ENCODE results near the gene CACNB2. TPM values are rescaled to one million over a fixed set of nuclear protein-coding genes. Genes with fewer than 3 reads are reported as not detected.

CACNB2 gene
- polyA plus RNA-seq, 2 of the 4 experiments (the other 2 are of a cell fraction) = not detected

- WGBS (ENCODE audit: missing lambda C conversion rate) = 16% methylated on average over 6 of the region's 6 CpGs
- ChIA-PET POLR2A (no interaction called here), CTCF (interaction anchor here (1.0 to 1.1 kb wide), 2 partner anchors 8 to 31 kb away, joined by 3 read pairs; no protein-coding TSS in a partner anchor)
- no peak for ATAC-seq
- TF ChIP-seq EHMT2 (IDR thresholded peaks at IDR 0.05; ENCODE audit: low read depth) = no peak
- TF ChIP-seq RAD21 (conservative IDR thresholded peaks at IDR 0.05 in 1 of 2, IDR thresholded peaks at IDR 0.05 in 1 of 2) = no peak
- no peak for TF ChIP-seq EP300 (IDR thresholded peaks at IDR 0.05)
- no peak for TF ChIP-seq TFCP2L1 (CRISPR knock-in tag; IDR thresholded peaks at IDR 0.05)
- Histone ChIP-seq H3K4me2 (no peak overlapping the region), H3K27ac (no peak overlapping the region), H3K4me1 (no peaks in the 10 kb centered on the region), H3K4me3 (no peak overlapping the region), H3K9me3 (no peaks in the 10 kb centered on the region)
- no peak for DNase-seq (ENCODE audit: low read depth in 1 of 2, low spot score in 1 of 2)
- FAIRE-seq = no peak
These were observed 62.6 kb downstream of the CACNB2 start for GRCh38 chr10:18202680-18203460.

- Histone ChIP-seq H3K4me3 (no peak overlapping the region), H3K27ac (no peak overlapping the region), H3K4me1 (no peaks in the 10 kb centered on the region), H3K4me2 (no peak overlapping the region), H3K9me3 (no peaks in the 10 kb centered on the region)
- ATAC-seq (no peak), FAIRE-seq (no peak), DNase-seq (ENCODE audit: low read depth in 1 of 2, low spot score in 1 of 2) (no peak)
- TF ChIP-seq HOXB5 (CRISPR knock-in tag; IDR thresholded peaks at IDR 0.05) (no peak), ATOH8 (CRISPR knock-in tag; IDR thresholded peaks at IDR 0.05; ENCODE audit: low read depth) (no peak), NFE2L2 (conservative IDR thresholded peaks at IDR 0.05; ENCODE audit: low read length) (no peak), HOXA7 (CRISPR knock-in tag; IDR thresholded peaks at IDR 0.05) (no peak), KDM1A (IDR thresholded peaks at IDR 0.05; ENCODE audit: low read depth) (no peak), SMC3 (IDR thresholded peaks at IDR 0.05) (no peak)
- WGBS (ENCODE audit: missing lambda C conversion rate) = 52% methylated on average over 6 of the region's 6 CpGs
- POLR2A ChIA-PET = no interaction called here
- CTCF ChIA-PET = interaction anchor here (1.0 to 1.1 kb wide), 2 partner anchors 8 to 31 kb away, joined by 3 read pairs; no protein-coding TSS in a partner anchor
These were observed 63.2 kb downstream of the CACNB2 start for GRCh38 chr10:18203471-18203870.

- ATAC-seq (no peak), FAIRE-seq (peak; percentile 61), DNase-seq (ENCODE audit: low read depth in 1 of 2, low spot score in 1 of 2) (no peak)
- Histone ChIP-seq H3K4me3 (no peak overlapping the region), H3K27ac (no peak overlapping the region), H3K9me3 (no peaks in the 10 kb centered on the region), H3K4me2 (no peak overlapping the region), H3K4me1 (no peaks in the 10 kb centered on the region)
- ChIA-PET POLR2A (no interaction called here), CTCF (interaction anchor here (1.5 kb wide), 1 partner anchor 9 kb away, joined by 5 read pairs; no protein-coding TSS in a partner anchor)
- TF ChIP-seq HES2 (IDR thresholded peaks at IDR 0.05) (no peak), NFE2L2 (conservative IDR thresholded peaks at IDR 0.05; ENCODE audit: low read length) (no peak), RARB (CRISPR knock-in tag; IDR thresholded peaks at IDR 0.05) (no peak), MAFK (IDR thresholded peaks at IDR 0.05; ENCODE audit: partially characterized antibody) (no peak), SMC3 (IDR thresholded peaks at IDR 0.05) (no peak), FOXS1 (CRISPR knock-in tag; IDR thresholded peaks at IDR 0.05) (no peak), USF2 (IDR thresholded peaks at IDR 0.05) (no peak), BHLHE40 (IDR thresholded peaks at IDR 0.05; ENCODE audit: low read depth, low read length) (no peak), ZFP36 (IDR thresholded peaks at IDR 0.05; ENCODE audit: borderline replicate concordance, partially characterized antibody) (no peak), HDAC2 (IDR thresholded peaks at IDR 0.05) (no peak), CHD4 (IDR thresholded peaks at IDR 0.05; ENCODE audit: borderline replicate concordance) (no peak), MAZ (IDR thresholded peaks at IDR 0.05; ENCODE audit: borderline replicate concordance, low read depth, low read length) (no peak), HMGXB4 (CRISPR knock-in tag; IDR thresholded peaks at IDR 0.05; ENCODE audit: borderline replicate concordance) (no peak), FOSL2 (IDR thresholded peaks at IDR 0.05) (no peak), FOSL2 (CRISPR knock-in tag; IDR thresholded peaks at IDR 0.05) (no peak), TP53 (CRISPR knock-in tag; IDR thresholded peaks at IDR 0.05) (no peak), EHMT2 (IDR thresholded peaks at IDR 0.05; ENCODE audit: low read depth) (no peak), HEYL (CRISPR knock-in tag; IDR thresholded peaks at IDR 0.05) (no peak), ESRRA (IDR thresholded peaks at IDR 0.05; ENCODE audit: borderline replicate concordance, low read length) (no peak), CHD2 (IDR thresholded peaks at IDR 0.05; ENCODE audit: low read length, partially characterized antibody) (no peak)
- WGBS (ENCODE audit: missing lambda C conversion rate) = 15% methylated on average over 6 of the region's 6 CpGs
These were observed 64.0 kb downstream of the CACNB2 start for GRCh38 chr10:18204039-18204835.

Measured in A549 (cell line).